HL-60/S4 treated with phorbol 12-myristate 13-acetate at 8.2 ng/mL for 4 days and 3 days (cell line): ENCODE measurements around the gene NOX4.
"Not testable (repeated sequence)": the region's sequence is repeated elsewhere in the genome, so short reads cannot be mapped to it uniquely, and the experiment has no call there.

Experiments used
- in situ Hi-C: fragments of 300-500 bp; cut with MboI; formaldehyde crosslinking; loops from 2 replicates; pipeline ENCODE4 v1.15.0; 2022; ENCODE audit warnings: low sequenced_read_pairs

NOX4 gene

DNA sequence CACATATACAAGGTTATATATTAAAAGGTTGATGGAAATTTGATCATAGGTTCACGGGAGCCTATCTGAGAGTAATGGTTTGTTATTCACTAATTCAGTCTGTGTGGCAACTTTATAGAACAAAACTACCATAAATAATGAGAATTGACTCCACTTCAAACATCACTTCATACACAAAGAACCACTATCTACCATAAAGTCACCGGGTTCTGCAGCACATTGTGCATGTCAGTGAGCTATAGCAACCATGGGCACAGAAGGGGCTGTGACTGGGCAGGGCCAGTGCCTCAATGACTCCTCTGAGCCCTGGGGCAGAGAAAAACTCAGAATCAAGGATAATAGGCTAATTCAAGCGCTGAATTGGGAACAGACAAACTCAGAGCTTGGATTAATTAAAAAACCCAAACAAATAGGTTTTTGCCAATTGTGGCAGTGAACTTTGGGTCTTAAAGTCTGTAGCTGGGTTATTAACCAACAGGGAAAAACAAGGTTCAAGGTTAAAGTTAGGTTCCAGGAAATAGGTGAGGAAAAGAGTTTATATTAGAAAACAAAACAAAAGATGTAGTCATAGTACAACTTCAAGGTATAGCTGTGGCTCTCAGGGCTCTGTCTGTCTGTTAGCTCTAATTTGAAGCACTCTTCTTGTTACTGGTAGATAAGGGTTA, 181.7 kb downstream of the NOX4 start:
- in situ Hi-C loops: not testable (repeated sequence)

DNA sequence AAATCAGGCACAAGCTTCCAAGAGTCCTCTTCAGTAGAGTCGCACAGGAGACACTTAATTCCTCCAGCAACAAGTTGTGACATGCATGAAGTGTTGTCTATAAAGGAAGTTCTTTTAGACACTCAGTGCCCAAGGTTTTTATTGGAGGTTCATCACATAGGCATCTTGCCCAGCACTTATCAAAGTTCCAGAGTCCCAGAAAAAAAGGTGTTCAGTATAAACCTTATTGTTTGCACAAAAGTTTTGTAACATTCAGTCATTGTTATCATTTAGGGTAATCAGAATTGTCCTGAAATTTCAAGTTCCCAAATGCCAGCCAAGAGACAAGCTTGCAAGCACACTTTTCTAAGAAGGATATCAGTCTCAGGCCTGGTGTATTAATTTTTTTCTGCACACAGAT, 182.9 kb downstream of the NOX4 start:
- in situ Hi-C loops: not testable (repeated sequence)

DNA sequence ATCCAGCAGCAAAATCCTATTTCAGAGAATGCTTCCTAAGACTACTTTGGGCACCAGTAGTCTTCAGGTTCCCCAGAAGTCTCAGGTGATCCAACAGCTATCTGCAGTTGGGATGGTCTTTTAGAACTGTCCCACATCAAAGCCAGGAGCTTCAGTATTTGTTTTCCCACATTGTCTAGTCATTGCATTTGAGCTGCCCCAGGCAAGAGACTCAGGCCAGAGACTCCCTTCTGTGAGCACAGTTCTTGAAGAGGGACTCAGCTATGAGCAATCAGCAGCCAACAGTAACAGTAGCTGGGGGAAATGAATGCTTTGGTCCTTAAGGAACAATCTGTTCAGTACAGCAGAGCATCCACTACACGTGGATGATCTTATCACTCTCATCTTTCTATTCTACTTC, 188.1 kb downstream of the NOX4 start:
- in situ Hi-C loops: not testable (repeated sequence)

DNA sequence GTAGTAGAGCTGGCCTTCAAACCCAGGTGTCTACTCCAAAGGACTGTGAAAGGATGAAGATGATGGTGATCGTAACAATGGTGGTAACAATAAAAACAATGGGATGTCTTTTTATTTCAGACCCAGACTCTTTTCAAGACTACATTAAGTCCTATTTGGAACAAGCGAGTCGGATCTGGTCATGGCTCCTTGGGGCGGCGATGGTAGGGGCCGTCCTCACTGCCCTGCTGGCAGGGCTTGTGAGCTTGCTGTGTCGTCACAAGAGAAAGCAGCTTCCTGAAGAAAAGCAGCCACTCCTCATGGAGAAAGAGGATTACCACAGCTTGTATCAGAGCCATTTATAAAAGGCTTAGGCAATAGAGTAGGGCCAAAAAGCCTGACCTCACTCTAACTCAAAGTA, 196.2 kb downstream of the NOX4 start:
- in situ Hi-C loops: not testable (repeated sequence)

DNA sequence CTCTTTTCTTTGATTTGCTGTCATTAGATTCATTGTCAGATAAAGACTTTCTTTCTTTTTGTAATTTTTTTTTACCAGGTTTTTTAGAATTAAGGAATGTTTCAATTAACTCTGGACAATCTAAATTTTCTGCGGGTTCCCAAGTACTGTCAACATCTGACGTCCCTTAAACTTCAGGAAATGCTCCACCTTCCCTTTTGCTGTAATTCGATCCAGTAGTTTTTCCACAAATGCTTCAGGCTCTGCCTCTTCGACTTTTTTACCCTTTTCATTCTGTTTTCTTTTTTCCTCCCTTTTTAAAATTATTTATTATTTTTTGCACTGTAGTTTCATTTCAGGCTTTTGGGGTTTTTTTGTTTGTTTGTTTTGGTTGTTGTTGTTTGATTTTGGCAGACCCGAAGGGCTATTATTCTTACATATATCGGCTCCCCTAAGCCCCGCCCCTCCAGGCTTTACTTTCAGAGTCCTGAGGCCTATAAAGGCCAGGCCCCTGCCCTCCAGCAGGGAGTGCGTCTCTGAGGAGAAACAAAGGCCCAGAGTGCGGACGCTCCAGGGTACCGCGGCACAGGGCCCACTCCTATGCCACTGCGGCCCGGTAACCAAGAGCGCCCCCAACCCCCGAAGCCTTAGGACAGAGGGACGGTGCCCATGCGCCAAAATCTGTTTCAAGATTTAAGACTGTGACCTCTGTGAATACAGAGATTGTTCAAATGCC, 197.1 kb downstream of the NOX4 start:
- in situ Hi-C loops: no loop called here

DNA sequence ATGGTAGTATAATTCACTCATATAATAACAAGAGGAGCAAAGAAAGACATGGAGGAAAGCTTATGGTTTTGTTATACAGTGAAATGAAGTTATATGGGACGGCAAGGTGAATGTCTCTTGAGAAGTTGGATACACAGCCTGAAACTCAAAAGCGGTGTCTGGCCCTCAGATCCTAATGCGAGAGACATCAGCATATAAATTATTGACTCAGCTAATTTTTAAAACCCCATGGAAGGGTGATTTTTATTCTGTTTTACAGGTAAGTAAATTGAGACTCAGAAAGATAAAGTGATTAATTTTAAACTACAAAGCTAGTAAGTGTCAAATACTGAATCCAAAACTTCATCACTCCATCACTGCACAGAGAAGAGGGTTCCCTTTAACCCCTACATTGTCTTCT, 203.2 kb downstream of the NOX4 start:
- in situ Hi-C loops: not testable (repeated sequence)

DNA sequence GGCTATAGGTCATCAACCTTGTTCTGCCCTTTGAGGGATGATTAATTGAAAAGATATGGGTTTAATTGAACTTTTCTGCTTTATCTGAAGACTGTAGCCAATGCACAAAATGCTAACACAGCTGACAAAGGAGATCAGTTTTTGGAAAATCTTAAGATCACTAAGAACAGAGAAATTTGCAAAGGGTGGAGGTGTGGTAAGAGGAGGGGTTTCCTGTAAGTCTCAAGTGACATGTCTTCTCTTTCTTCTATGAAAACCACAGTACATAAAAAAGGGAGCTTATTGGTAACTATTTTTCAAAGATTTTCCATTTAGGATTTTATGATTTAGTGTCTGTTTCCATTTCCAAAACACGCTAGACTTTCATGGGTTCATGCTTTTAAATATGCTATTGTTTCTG, 204.6 kb downstream of the NOX4 start:
- in situ Hi-C loops: not testable (repeated sequence)

DNA sequence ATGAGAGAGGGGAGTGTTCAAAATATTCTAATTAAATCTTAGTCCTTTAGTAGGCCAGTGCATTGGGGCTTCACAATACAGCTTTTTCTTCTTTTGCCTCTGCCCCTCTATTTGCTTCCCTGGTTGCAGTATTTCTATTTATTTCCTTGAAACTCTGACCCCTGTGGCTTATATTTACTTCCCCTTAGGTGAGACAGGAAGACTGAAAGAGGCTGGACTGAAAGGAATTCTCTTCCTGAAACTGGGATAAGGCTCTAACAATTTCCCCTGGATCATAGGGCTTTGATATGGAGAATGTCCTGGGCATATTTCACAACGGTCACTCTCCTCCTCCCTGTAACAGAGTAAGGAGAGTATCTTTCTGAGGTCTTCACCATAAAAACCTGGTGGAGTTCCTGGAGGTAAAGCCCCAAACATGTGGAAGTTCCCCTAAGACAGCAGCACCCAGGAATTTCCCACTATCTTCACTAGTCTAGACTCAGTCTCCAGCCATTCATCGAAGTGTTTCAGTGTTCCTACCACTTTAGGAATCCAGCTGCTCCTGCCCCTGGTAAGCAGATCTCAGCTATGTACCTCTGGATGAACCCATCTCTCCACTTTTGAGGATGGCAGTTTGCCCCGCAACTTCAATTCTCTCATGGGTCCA, 210.0 kb downstream of the NOX4 start:
- in situ Hi-C loops: not testable (repeated sequence)

DNA sequence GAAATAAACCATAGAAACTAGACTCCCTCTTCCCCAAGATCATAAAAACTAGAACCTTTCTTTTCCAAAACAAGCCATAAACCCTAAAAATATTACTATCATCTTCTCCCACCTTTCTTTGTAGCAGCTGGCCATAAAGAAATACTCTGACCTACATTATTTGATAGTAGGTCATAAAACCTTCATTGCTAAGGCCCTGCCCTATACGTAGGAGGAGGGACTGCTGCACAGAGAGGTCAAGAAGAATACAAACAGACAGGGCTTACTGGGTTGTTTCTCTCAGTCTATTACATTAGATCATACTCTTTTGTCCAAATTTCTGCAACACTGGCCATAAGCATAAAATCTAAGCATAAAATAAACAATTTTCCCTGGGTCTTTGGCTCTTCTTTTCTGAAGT, 212.0 kb downstream of the NOX4 start:
- in situ Hi-C loops: no loop called here

DNA sequence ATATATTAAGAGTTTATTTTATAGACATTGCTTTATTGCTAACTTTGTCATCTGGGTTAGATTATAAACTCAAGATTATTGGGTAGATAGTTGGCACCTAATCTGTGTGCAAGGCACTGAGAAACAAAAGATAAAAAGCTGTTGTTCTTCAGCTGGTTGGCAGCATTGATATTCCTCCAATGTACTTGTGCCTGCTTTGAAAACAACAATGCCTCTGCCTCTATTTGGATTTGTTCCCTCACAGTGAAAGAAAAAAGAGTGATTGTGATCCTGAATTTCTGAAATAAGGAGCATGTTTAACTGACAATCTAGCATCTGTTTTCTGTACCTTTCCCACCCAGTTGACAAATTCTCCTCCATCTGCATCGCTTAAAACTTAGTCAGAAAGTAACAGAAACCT, 215.2 kb downstream of the NOX4 start:
- in situ Hi-C loops: no loop called here
